Measurements from ENCODE around the gene TULP4.

- TF ChIP-seq CEBPB (IDR thresholded peaks at IDR 0.05) (no peak), TAF1 (IDR thresholded peaks at IDR 0.05; ENCODE audit: low read depth) (no peak), YY1 (IDR thresholded peaks at IDR 0.05; ENCODE audit: low read depth) (no peak), FOXM1 (IDR thresholded peaks at IDR 0.05; ENCODE audit: borderline replicate concordance, low read depth) (no peak), USF1 (IDR thresholded peaks at IDR 0.05) (no peak), MAX (IDR thresholded peaks at IDR 0.05) (no peak), REST (IDR thresholded peaks at IDR 0.05; ENCODE audit: low read depth) (no peak), ZBTB7A (IDR thresholded peaks at IDR 0.05; ENCODE audit: low read depth) (no peak), CREB1 (IDR thresholded peaks at IDR 0.05; ENCODE audit: low read depth) (no peak), EP300 (IDR thresholded peaks at IDR 0.05; ENCODE audit: borderline replicate concordance) (no peak)
These were observed 152.2 kb downstream of the TULP4 start for GRCh38 chr6:158464483-158464882.
